ENCODE data around the gene TSR3. TPM values are rescaled to one million over a fixed set of nuclear protein-coding genes. Genes with fewer than 3 reads are reported as not detected.

TSR3 gene
- total and polyA plus RNA-seq, 11 donors = 46.3 to 108 (median 60.0) TPM

DNA sequence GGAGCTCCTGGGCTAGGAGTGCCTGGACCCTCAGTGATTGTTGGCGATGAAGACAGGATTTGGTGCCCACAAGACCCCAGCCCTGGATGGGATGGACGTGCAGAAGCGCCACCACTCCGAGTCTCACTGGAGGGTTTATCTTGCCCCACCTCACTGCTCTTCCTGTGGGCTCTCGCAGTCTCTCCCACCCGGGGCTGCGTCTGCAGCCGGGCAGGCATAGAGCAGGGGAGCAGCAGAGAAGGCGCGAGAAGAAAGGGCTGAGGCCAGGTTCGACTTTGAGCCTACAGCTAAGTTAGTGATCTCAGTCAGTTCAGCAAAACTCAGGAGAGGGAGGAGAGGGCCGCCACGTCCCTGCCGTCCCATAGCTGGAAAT lies 35.7 kb downstream of the TSR3 start:
- intact Hi-C loops (cut with DNase I) = no loop called here
- no peaks in the 10 kb centered on the region for H3K27me3 ChIP-seq
- H3K9me3 ChIP-seq = no peaks in the 10 kb centered on the region
- TF ChIP-seq, protein P1, sequence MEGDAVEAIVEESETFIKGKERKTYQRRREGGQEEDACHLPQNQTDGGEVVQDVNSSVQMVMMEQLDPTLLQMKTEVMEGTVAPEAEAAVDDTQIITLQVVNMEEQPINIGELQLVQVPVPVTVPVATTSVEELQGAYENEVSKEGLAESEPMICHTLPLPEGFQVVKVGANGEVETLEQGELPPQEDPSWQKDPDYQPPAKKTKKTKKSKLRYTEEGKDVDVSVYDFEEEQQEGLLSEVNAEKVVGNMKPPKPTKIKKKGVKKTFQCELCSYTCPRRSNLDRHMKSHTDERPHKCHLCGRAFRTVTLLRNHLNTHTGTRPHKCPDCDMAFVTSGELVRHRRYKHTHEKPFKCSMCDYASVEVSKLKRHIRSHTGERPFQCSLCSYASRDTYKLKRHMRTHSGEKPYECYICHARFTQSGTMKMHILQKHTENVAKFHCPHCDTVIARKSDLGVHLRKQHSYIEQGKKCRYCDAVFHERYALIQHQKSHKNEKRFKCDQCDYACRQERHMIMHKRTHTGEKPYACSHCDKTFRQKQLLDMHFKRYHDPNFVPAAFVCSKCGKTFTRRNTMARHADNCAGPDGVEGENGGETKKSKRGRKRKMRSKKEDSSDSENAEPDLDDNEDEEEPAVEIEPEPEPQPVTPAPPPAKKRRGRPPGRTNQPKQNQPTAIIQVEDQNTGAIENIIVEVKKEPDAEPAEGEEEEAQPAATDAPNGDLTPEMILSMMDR (IDR thresholded peaks at IDR 0.05) = no peak
- H3K4me1 ChIP-seq = peaks cover 5 to 34% (median 27%) of the 10 kb centered on the region in 12 donors
- H3K4me3 ChIP-seq = no peak overlapping the region
- H3K27ac ChIP-seq = no peak overlapping the region
- H3K36me3 ChIP-seq = peaks cover 8 to 88% (median 73%) of the 10 kb centered on the region in 9 donors
- 86 to 99% (median 90%) methylated on average over 7 to 14 of the region's 14 CpGs for WGBS, 4 donors
- no peak for ATAC-seq
- no peak for DNase-seq

DNA sequence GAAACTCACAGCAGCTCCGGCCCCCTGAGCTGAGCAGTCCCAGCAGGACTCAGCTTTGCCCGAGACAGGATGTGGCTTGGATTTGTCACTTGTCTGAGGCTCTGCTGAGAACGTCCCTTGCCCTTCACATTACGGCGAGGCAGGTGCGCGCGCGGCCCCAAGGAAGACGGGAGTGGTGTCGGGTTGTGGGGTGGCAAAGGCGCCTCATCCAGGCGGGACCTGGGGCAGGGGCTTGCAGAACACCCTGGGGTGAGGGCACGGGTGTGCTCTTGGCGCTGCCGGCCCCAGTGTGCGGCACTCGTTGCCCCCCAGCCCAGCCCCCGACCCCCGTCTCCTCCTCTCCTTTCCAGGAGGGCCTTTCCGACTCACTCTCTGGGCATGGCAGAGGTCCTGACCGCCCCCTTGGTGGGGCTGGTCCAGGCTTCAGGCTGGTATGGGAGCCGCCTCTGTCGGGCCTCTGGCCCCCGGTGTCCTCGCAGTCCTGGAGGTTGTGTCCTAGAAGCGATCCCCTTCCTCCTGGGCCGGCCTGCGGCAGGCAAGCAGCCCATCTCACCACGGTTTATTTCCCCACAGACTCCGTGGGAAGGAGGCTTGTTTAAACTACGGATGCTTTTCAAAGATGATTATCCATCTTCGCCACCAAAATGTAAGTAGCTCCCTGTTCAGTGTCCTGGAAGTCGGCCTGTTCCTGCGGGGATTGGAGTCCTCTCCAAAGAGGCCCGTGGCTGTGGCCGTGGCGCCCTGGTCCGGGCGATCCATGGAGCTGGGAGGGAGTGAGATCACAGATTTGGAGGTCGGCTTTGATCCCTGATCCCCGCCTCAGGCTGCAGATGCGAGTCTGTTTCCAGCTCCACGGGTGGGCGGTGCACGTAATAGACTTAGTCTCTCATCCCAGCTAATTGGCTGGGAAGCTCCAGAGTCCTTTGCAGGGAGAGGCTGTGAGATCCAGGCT lies 36.3 kb downstream of the TSR3 start:
- DNase-seq (no peak), ATAC-seq (no peak)
- H3K4me3 ChIP-seq = no peak overlapping the region
- H3K36me3 ChIP-seq = peaks cover 8 to 82% (median 67%) of the 10 kb centered on the region in 9 donors
- TF ChIP-seq, protein P1 (IDR thresholded peaks at IDR 0.05) = no peak
- no peak for TF ChIP-seq POLR2A (IDR thresholded peaks at IDR 0.05)
- H3K4me1 ChIP-seq = peaks cover 8 to 40% (median 34%) of the 10 kb centered on the region in 12 donors
- H3K9me3 ChIP-seq = no peaks in the 10 kb centered on the region
- 84 to 91% (median 86%) methylated on average over 38 to 46 of the region's 46 CpGs for WGBS, 4 donors
- H3K27me3 ChIP-seq = no peaks in the 10 kb centered on the region
- intact Hi-C loops (cut with DNase I) = no loop called here
- H3K27ac ChIP-seq = no peak overlapping the region

DNA sequence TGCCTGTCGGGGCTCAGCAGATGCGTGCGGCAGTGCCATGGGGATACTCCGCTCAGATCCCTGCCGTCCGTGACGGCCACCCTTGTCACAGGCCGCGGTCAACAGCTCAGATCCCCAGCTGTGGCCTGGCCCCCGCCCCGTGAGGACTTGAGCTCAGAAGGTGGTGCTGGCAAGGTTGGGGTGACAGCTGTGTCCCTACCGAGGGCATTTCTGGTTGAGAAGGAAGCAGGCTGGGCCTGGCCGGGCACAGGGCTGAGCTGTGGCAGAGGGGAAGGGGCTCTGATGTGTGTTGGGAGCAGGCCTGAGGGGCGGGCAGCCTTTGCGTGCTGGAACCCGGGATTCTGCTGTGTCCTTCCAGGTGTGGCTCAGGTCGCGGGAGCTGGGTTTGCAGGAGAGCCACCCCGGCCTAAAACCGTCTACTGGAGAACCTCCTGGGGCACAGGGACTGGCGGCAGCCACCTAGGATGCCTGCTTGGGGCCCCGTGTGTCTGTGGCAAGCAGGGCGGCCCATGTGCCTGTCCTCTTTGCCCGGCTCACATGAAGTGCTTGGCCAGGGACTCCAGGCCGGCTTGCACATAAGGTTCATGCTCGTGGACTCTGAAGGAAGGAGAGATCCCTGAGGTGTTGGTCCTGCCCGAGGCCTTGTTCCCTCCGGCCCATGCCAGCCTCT lies 37.1 kb downstream of the TSR3 start:
- H3K9me3 ChIP-seq = no peaks in the 10 kb centered on the region
- peaks cover 8 to 42% (median 35%) of the 10 kb centered on the region in 12 donors for H3K4me1 ChIP-seq
- H3K27me3 ChIP-seq = no peaks in the 10 kb centered on the region
- intact Hi-C loops (cut with DNase I) = loop anchor here in 1 of 10 donors (5.0 kb wide), 1 partner anchor 468 kb away; the partner anchor contains the start of genes NUBP2 and SPSB3
- TF ChIP-seq, protein P1 (IDR thresholded peaks at IDR 0.05) = no peak
- TF ChIP-seq POLR2A (IDR thresholded peaks at IDR 0.05) = no peak
- DNase-seq (no peak), ATAC-seq (no peak)
- 84 to 88% (median 86%) methylated on average over 22 to 28 of the region's 28 CpGs for WGBS, 4 donors
- no peak overlapping the region for H3K27ac ChIP-seq
- H3K4me3 ChIP-seq = no peak overlapping the region
- peaks cover 4 to 74% (median 58%) of the 10 kb centered on the region in 9 donors for H3K36me3 ChIP-seq

All from heart left ventricle (tissue), 16 donors.